Measurements from ENCODE around the gene BDP1. TPM values are rescaled to one million over a fixed set of nuclear protein-coding genes. Genes with fewer than 3 reads are reported as not detected.
"Not testable (repeated sequence)": the region's sequence is repeated elsewhere in the genome, so short reads cannot be mapped to it uniquely, and the experiment has no call there.

The BDP1 gene
- polyA plus RNA-seq, 1 donor from 2014 or later, result 20.8 TPM

- Mint-ChIP-seq H3K27ac (no peak overlapping the region), H3K4me3 (no peak overlapping the region)
Measured at GRCh38 chr5:71452876-71453275, 2.6 kb upstream of the BDP1 start.

GRCh38 chr5:71454913-71455312 lies 538 bp upstream of the BDP1 start:
- Mint-ChIP-seq H3K27ac (peak overlapping the region; percentile 83 to 99 (median 83)), H3K4me3 (peak overlapping the region; percentile 85 to 100 (median 97)), H3K9me3 (no peaks in the 10 kb centered on the region), H3K4me1 (peaks cover 15 to 22% (median 21%) of the 10 kb centered on the region in 3 donors), H3K36me3 (no peaks in the 10 kb centered on the region), H3K27me3 (peaks cover 7% of the 10 kb centered on the region)

More at GRCh38 chr5:71452876-71453275, 2.6 kb upstream of the BDP1 start:
- H3K4me1 Mint-ChIP-seq, result peaks cover 14 to 18% (median 16%) of the 10 kb centered on the region in 3 donors
- no peaks in the 10 kb centered on the region for H3K36me3 Mint-ChIP-seq
- H3K27me3 Mint-ChIP-seq, result peaks cover 7% of the 10 kb centered on the region
- H3K9me3 Mint-ChIP-seq, result no peaks in the 10 kb centered on the region

DNA sequence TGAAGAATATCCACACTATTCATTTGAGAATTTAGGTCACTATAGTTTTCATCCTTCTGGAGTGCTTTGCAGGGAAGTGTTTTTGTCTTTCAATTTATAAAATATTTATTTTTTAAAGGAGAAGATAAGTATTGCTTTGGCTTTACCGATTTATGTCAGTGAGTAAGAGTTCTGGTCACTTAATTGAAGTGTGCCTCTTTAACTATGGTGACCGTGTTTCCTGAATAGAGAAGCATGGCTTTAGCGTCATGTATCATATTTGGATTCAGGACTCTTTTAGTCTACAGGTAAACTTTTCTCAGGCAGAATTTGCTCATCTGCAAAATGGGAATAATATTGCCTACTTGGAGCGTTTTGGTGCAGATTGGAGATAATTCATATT lies 902 bp downstream of the BDP1 start:
- Mint-ChIP-seq H3K4me3 (peak overlapping the region; percentile 85 to 100 (median 97)), H3K27ac (peak overlapping the region; percentile 83 to 99 (median 83)), H3K27me3 (peaks cover 1% of the 10 kb centered on the region), H3K4me1 (peaks cover 15 to 22% (median 21%) of the 10 kb centered on the region in 3 donors), H3K9me3 (no peaks in the 10 kb centered on the region), H3K36me3 (no peaks in the 10 kb centered on the region)

DNA sequence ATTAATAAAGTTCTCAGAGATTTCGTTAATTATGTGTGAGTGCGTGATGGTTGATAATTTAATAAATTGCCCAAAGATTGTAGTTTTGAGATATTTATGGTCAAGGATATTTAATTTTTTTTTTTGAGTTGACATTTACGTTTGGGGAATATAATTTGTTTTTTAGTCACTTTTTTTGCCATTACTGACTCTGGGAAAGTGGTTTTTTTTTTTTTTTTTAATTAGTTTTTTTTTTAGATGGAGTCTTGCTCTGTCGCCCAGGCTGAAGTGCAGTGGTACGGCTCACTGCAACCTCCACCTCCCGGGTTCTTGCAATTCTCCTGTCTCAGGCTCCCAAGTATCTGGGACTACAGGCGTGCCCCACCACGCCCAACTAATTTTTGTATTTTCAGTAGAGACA lies 1.7 kb downstream of the BDP1 start:
- H3K36me3 Mint-ChIP-seq, result no peaks in the 10 kb centered on the region
- peak overlapping the region in 2 of 3 donors; percentile 83 for H3K27ac Mint-ChIP-seq
- H3K4me1 Mint-ChIP-seq, result peaks cover 15 to 22% (median 21%) of the 10 kb centered on the region in 3 donors
- no peaks in the 10 kb centered on the region for H3K9me3 Mint-ChIP-seq
- H3K27me3 Mint-ChIP-seq, result peaks cover 1% of the 10 kb centered on the region
- H3K4me3 Mint-ChIP-seq, result peak overlapping the region; percentile 85 to 100 (median 97)

GRCh38 chr5:71460693-71461092 lies 5.2 kb downstream of the BDP1 start:
- no peak overlapping the region for H3K4me3 Mint-ChIP-seq
- peaks cover 2% of the 10 kb centered on the region for H3K36me3 Mint-ChIP-seq
- H3K4me1 Mint-ChIP-seq, result peaks cover 12 to 17% (median 16%) of the 10 kb centered on the region in 3 donors
- no peaks in the 10 kb centered on the region for H3K9me3 Mint-ChIP-seq
- H3K27ac Mint-ChIP-seq, result no peak overlapping the region
- H3K27me3 Mint-ChIP-seq, result no peaks in the 10 kb centered on the region

GRCh38 chr5:71461360-71461759 lies 5.9 kb downstream of the BDP1 start:
- peaks cover 4% of the 10 kb centered on the region for H3K36me3 Mint-ChIP-seq
- no peak overlapping the region for H3K27ac Mint-ChIP-seq
- H3K4me3 Mint-ChIP-seq, result no peak overlapping the region
- no peaks in the 10 kb centered on the region for H3K9me3 Mint-ChIP-seq
- H3K27me3 Mint-ChIP-seq, result no peaks in the 10 kb centered on the region
- peaks cover 10 to 14% (median 12%) of the 10 kb centered on the region in 3 donors for H3K4me1 Mint-ChIP-seq

- Mint-ChIP-seq H3K27ac (no peak overlapping the region), H3K9me3 (no peaks in the 10 kb centered on the region), H3K4me1 (peaks cover 0 to 6% (median 0%) of the 10 kb centered on the region in 3 donors), H3K36me3 (peaks cover 2% of the 10 kb centered on the region), H3K4me3 (no peak overlapping the region), H3K27me3 (no peaks in the 10 kb centered on the region)
Measured at GRCh38 chr5:71471193-71471592, 15.7 kb downstream of the BDP1 start.

DNA sequence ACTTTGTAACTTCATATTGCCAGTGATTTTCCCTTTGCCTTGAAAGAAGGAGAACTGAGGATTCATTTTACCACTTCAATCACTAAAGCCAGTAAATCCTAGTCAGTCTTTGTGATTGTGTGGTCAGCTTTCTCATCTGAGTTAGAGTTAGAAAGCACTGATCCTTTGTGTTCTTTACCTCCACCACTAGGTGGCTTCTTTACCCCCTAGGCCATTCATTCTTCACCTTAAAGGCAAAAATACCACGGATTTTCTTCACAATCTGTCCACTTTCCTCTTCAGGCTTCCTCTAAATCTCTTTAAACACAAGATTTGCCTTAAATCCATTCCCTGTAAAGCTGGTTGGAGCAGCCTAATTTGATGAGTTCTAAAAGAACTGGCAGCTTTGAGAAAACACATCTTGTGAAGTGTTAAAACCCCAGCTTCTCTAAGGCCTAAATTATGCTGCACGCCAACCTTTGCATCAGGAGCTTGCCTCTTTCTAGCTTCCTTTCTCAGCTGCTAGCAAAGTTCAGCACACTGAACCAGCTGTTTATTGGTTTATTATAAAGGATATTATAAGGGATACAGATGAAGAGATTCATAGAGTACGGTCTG lies 20.4 kb downstream of the BDP1 start:
- H3K27ac Mint-ChIP-seq, result peak overlapping the region in 1 of 3 donors; percentile 27
- no peak overlapping the region for H3K4me3 Mint-ChIP-seq
- H3K9me3 Mint-ChIP-seq, result no peaks in the 10 kb centered on the region
- H3K4me1 Mint-ChIP-seq, result peaks cover 0 to 2% (median 0%) of the 10 kb centered on the region in 3 donors
- H3K36me3 Mint-ChIP-seq, result peaks cover 6% of the 10 kb centered on the region
- no peaks in the 10 kb centered on the region for H3K27me3 Mint-ChIP-seq

GRCh38 chr5:71481441-71481840 lies 26.0 kb downstream of the BDP1 start:
- Mint-ChIP-seq H3K36me3 (peaks cover 5% of the 10 kb centered on the region), H3K4me1 (peaks cover 0 to 5% (median 2%) of the 10 kb centered on the region in 3 donors), H3K27ac (no peak overlapping the region), H3K9me3 (no peaks in the 10 kb centered on the region), H3K4me3 (no peak overlapping the region), H3K27me3 (no peaks in the 10 kb centered on the region)

- H3K4me3 Mint-ChIP-seq, result no peak overlapping the region
- H3K4me1 Mint-ChIP-seq, result peaks cover 0 to 5% (median 2%) of the 10 kb centered on the region in 3 donors
- H3K9me3 Mint-ChIP-seq, result no peaks in the 10 kb centered on the region
- H3K27ac Mint-ChIP-seq, result no peak overlapping the region
- no peaks in the 10 kb centered on the region for H3K27me3 Mint-ChIP-seq
- peaks cover 5% of the 10 kb centered on the region for H3K36me3 Mint-ChIP-seq
Measured at GRCh38 chr5:71482132-71482531, 26.7 kb downstream of the BDP1 start.

GRCh38 chr5:71483355-71483754 lies 27.9 kb downstream of the BDP1 start:
- H3K4me3 Mint-ChIP-seq, result no peak overlapping the region
- no peaks in the 10 kb centered on the region for H3K9me3 Mint-ChIP-seq
- peaks cover 5% of the 10 kb centered on the region for H3K36me3 Mint-ChIP-seq
- H3K27me3 Mint-ChIP-seq, result no peaks in the 10 kb centered on the region
- no peak overlapping the region for H3K27ac Mint-ChIP-seq
- H3K4me1 Mint-ChIP-seq, result peaks cover 0 to 5% (median 2%) of the 10 kb centered on the region in 3 donors

DNA sequence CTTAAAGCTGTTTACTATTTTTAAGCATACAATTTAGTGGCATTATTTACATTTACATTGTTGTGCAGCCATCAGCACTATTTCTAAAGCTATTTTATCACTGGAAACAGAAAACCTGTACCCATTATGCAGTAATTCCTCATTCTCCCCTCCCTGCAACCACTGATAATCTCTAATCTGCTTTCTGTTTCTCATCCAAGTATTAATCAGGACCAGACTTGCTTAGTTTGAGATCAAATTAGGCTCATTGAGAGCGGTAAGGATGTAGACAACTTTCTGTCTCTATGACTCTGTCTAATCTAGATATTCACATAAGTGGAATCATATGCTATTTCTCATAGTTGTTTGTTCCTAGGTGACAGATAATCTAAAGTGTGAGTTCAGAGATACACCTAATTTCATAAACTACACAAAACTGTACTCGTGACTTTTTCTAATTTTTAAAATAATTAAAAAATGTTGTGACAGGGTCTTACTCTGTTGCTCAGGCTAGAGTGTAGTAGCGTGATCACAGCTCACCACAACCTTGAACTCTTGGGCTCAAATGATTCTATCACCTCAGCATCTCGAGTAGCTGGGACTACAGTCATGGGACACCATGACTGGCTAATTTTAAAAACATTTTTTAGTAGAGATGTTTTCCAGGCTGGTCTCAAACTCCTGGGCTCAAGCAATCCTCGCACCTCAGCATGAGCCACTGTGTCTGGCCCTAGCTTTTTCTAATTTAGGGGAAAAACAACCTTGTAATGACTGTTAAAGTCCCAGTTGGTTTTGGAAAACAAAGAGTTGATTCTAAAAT lies 37.6 kb downstream of the BDP1 start:
- H3K4me3 Mint-ChIP-seq, result no peak overlapping the region
- no peaks in the 10 kb centered on the region for H3K27me3 Mint-ChIP-seq
- no peaks in the 10 kb centered on the region for H3K9me3 Mint-ChIP-seq
- peaks cover 9% of the 10 kb centered on the region for H3K36me3 Mint-ChIP-seq
- no peak overlapping the region for H3K27ac Mint-ChIP-seq
- no peaks in the 10 kb centered on the region for H3K4me1 Mint-ChIP-seq

- not testable (repeated sequence) for H3K4me1 Mint-ChIP-seq, H3K4me3 Mint-ChIP-seq, H3K36me3 Mint-ChIP-seq, H3K27ac Mint-ChIP-seq, H3K9me3 Mint-ChIP-seq, H3K27me3 Mint-ChIP-seq
Measured at GRCh38 chr5:71494202-71494601, 38.8 kb downstream of the BDP1 start.

DNA sequence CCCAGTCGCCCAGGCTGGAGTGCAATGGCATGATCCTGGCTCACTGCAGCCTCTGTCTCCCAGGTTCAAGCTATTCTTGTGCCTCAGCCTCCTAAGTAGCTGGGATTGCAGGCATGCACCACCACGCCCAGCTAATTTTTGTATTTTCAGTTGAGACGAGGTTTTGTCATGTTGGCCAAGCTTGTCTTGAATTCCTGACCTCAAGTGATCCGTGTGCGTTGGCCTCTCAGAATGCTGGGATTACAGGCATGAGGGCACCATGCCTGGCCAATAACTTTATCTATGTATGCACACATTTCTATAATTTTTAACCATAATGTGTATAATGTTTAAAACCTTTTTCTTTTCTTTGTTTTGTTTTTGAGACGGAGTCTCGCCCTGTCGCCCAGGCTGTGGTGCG lies 43.3 kb downstream of the BDP1 start:
- not testable (repeated sequence) for H3K36me3 Mint-ChIP-seq, H3K27ac Mint-ChIP-seq

GRCh38 chr5:71503536-71503935 lies 48.1 kb downstream of the BDP1 start:
- H3K27ac Mint-ChIP-seq, result no peak overlapping the region
- no peaks in the 10 kb centered on the region for H3K9me3 Mint-ChIP-seq
- no peaks in the 10 kb centered on the region for H3K4me1 Mint-ChIP-seq
- H3K4me3 Mint-ChIP-seq, result no peak overlapping the region
- H3K27me3 Mint-ChIP-seq, result no peaks in the 10 kb centered on the region
- H3K36me3 Mint-ChIP-seq, result peaks cover 14% of the 10 kb centered on the region

More for the DNA sequence above, 43.3 kb downstream of the BDP1 start:
- not testable (repeated sequence) for H3K9me3 Mint-ChIP-seq, H3K4me1 Mint-ChIP-seq, H3K27me3 Mint-ChIP-seq, H3K4me3 Mint-ChIP-seq

DNA sequence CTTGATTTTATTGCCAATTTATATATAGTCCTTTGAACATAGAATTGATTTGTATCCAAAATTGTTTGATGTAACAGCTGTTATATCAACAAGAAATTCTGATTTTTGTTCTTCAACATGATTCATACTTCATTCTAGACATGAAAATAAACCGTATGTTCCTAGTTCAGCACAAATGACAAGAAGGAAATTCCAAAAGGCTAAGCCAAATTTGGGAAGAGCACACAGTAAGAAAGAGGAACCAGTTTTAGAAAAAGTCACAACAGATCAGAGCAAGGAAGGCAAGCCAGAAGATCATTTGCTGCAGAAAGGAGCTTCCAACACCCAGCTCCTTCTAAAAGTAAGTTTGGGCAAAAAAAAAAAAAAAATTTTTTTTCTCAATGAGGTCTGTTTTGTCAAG lies 66.7 kb downstream of the BDP1 start:
- H3K27ac Mint-ChIP-seq, result no peak overlapping the region
- H3K4me3 Mint-ChIP-seq, result no peak overlapping the region
- H3K4me1 Mint-ChIP-seq, result no peaks in the 10 kb centered on the region
- H3K9me3 Mint-ChIP-seq, result no peaks in the 10 kb centered on the region
- H3K36me3 Mint-ChIP-seq, result peaks cover 20% of the 10 kb centered on the region
- no peaks in the 10 kb centered on the region for H3K27me3 Mint-ChIP-seq
